PC-3 (cell line): Measurements from ENCODE around the gene NEURL1B. TPM values are rescaled to one million over a fixed set of nuclear protein-coding genes. Genes with fewer than 3 reads are reported as not detected.

ENCODE experiments used
- ATAC-seq: fragments of 200-7000 bp; cut with Tn5 transposase; 2 replicates; pipeline ENCODE4 v1.9.1; 2020; ENCODE audit warnings: mild to moderate bottlenecking, moderate library complexity
- BruUV-seq: library from RNA; stranded (reverse); fragments of 400-500 nt; replicated peaks from 2 replicates; lab custom pipeline; 2021; lab: Mats Ljungman, UMichigan
- CTCF ChIA-PET: fragments of 300-600 bp; sonication (Branson Sonifier 250); formaldehyde crosslinking; loops from one replicate; lab custom pipeline; 2022; ENCODE audit warnings: antibody characterized with exemption; lab: Charles Lee
- POLR2A ChIA-PET: fragments of 300-600 bp; sonication (Branson Sonifier 250); formaldehyde crosslinking; loops from one replicate; lab custom pipeline; 2022; ENCODE audit warnings: antibody characterized with exemption; ENCODE audit not compliant: unreplicated experiment; lab: Charles Lee
- DNase-seq: peaks from one replicate; pipeline ENCODE4 v3.0.0-alpha.2; 2015
- H2AFZ ChIP-seq: fragments of 300-600 bp; sonication (generic); 2 replicates; pipeline ENCODE4 v1.6.0; 2016; ENCODE audit warnings: antibody characterized with exemption, low read length
- H3F3A ChIP-seq: fragments of 300-600 bp; sonication (generic); one replicate; pipeline ENCODE4 v1.6.0; 2017; ENCODE audit warnings: antibody characterized with exemption, low read length, control low read depth, mild to moderate bottlenecking; ENCODE audit not compliant: unreplicated experiment
- H3K27ac ChIP-seq: fragments of 300-600 bp; sonication (generic); 2 replicates; pipeline ENCODE4 v1.5.1; 2016; ENCODE audit warnings: mild to moderate bottlenecking, low read length
- H3K27me3 ChIP-seq: fragments of 300-600 bp; sonication (generic); 2 replicates; pipeline ENCODE4 v1.6.1; 2016; ENCODE audit warnings: low read length, mixed read lengths
- H3K36me3 ChIP-seq: fragments of 300-600 bp; sonication (generic); 2 replicates; pipeline ENCODE4 v1.6.1; 2016; ENCODE audit warnings: low read depth, mixed run types, low read length, mixed read lengths
- H3K4me1 ChIP-seq: fragments of 300-600 bp; sonication (generic); 2 replicates; pipeline ENCODE4 v1.5.1; 2016; ENCODE audit warnings: low read length; ENCODE audit not compliant: insufficient read depth
- H3K4me2 ChIP-seq: fragments of 300-600 bp; sonication (generic); 2 replicates; pipeline ENCODE4 v1.6.0; 2016; ENCODE audit warnings: low read length
- H3K4me3 ChIP-seq: fragments of 300-600 bp; sonication (generic); 2 replicates; pipeline ENCODE4 v1.5.1; 2016; ENCODE audit warnings: mild to moderate bottlenecking, low read length, mixed read lengths
- H3K79me2 ChIP-seq: fragments of 300-600 bp; sonication (generic); 2 replicates; pipeline ENCODE4 v1.6.1; 2017; ENCODE audit warnings: low read length, mixed read lengths
- H3K9ac ChIP-seq: fragments of 300-600 bp; sonication (generic); 2 replicates; pipeline ENCODE4 v1.6.0; 2016; ENCODE audit warnings: mild to moderate bottlenecking, low read length
- H3K9me2 ChIP-seq: fragments of 300-600 bp; sonication (generic); replicated peaks from 2 replicates; pipeline ENCODE4 v1.6.1; 2016; ENCODE audit warnings: mixed run types, low read length, mixed read lengths
- H3K9me3 ChIP-seq: fragments of 300-600 bp; sonication (generic); 2 replicates; pipeline ENCODE4 v1.6.1; 2016; ENCODE audit warnings: low read length, mixed read lengths
- H4K20me1 ChIP-seq: fragments of 300-600 bp; sonication (generic); 2 replicates; pipeline ENCODE4 v1.6.1; 2016; ENCODE audit warnings: low read length, mixed read lengths
- EZH2 ChIP-seq: fragments of 300-600 bp; sonication (generic); IDR thresholded peaks from one replicate; pipeline ENCODE4 v1.6.1; 2017; ENCODE audit warnings: antibody characterized with exemption, mild to moderate bottlenecking, low read length; ENCODE audit not compliant: unreplicated experiment
- EZH2phosphoT487 ChIP-seq: fragments of 300-600 bp; sonication (generic); IDR thresholded peaks from 2 replicates; pipeline ENCODE4 v1.6.1; 2018; ENCODE audit warnings: mild to moderate bottlenecking, antibody characterized with exemption, low read length, borderline replicate concordance
- intact Hi-C: fragments of 100-400 bp; cut with micrococcal nuclease; formaldehyde crosslinking; loops from 2 replicates; pipeline ENCODE4 v1.9.0; 2023
- total RNA-seq: library from RNA; depleted of rRNA; stranded (reverse); fragments of >200 nt; gene quantifications from 2 replicates; pipeline ENCODE4 v1.2.3, GENCODE V29; 2014
- TF ChIP-seq, protein P1 (sequence below): fragments of 300-600 bp; sonication (generic); conservative IDR thresholded peaks from 2 replicates; pipeline ENCODE4 v1.5.1; 2017; ENCODE audit warnings: antibody characterized with exemption, low read depth, mild to moderate bottlenecking, low read length

Gene NEURL1B
- total RNA-seq, 1 experiment from 2014 or later = 0.95 TPM

DNA sequence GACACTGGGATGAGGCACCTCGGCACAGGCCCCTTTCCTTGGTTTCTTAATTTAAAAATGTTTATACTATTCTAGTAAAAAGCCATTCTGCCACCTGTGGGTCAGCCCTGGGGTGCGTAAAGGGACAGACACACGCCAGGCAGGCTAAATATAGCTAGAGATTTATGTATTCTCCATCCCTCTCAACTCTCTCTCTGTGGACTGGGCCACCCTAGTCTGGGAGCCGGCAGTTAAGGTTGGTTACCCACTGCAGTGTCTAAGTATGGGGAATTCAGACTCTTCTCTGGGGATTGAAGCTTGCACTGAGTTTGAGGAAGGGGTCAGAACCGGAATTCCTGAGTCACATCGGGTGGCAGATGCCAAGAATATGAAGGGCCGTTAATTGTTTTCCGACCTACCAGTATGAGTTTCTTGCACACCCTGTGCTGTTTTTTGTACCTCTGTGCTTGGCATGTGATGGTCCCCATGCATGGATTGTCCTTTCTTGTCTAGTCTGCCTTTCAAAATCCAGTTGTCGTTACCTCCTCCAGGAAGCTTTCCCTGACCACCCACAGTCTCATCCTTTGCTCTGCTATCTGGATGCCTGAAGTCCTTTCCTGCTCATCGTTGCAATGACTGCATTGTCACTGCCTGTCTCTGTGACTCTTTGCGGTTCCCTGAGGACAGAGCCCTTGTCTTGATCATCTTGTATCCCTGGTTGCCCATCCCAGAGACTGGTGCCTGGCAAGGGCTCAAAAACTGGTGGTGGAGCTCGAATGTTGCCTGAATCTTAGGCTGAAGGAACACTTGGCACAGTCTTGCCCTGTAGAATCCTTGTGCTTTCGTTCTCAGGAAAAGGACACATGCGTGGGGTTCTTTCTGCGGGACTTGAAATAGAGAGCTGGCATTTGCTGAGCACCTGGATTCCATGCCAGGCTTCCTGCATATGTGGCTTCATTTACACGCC is 2.1 kb downstream of the NEURL1B start:
- H3K36me3 ChIP-seq = no peaks in the 10 kb centered on the region
- ATAC-seq = no peak
- POLR2A ChIA-PET = no interaction called here
- H3F3A ChIP-seq = no peaks in the 10 kb centered on the region
- H3K4me3 ChIP-seq = no peak overlapping the region
- TF ChIP-seq EZH2phosphoT487 (no peak), EZH2 (no peak)
- TF ChIP-seq, protein P1, sequence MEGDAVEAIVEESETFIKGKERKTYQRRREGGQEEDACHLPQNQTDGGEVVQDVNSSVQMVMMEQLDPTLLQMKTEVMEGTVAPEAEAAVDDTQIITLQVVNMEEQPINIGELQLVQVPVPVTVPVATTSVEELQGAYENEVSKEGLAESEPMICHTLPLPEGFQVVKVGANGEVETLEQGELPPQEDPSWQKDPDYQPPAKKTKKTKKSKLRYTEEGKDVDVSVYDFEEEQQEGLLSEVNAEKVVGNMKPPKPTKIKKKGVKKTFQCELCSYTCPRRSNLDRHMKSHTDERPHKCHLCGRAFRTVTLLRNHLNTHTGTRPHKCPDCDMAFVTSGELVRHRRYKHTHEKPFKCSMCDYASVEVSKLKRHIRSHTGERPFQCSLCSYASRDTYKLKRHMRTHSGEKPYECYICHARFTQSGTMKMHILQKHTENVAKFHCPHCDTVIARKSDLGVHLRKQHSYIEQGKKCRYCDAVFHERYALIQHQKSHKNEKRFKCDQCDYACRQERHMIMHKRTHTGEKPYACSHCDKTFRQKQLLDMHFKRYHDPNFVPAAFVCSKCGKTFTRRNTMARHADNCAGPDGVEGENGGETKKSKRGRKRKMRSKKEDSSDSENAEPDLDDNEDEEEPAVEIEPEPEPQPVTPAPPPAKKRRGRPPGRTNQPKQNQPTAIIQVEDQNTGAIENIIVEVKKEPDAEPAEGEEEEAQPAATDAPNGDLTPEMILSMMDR = no peak
- peaks cover 9% of the 10 kb centered on the region; the same call in 1 of the 2 replicates for H3K27me3 ChIP-seq
- no peaks in the 10 kb centered on the region for H3K79me2 ChIP-seq
- no peaks in the 10 kb centered on the region for H3K9me2 ChIP-seq
- H3K4me1 ChIP-seq = peaks cover 9% of the 10 kb centered on the region
- H2AFZ ChIP-seq = no peak overlapping the region
- intact Hi-C loops = no loop called here
- no peak overlapping the region for H3K27ac ChIP-seq
- no peak for DNase-seq
- H3K4me2 ChIP-seq = no peak overlapping the region
- H3K9me3 ChIP-seq = no peaks in the 10 kb centered on the region
- no peaks in the 10 kb centered on the region for H4K20me1 ChIP-seq
- no TSS peak for BruUV-seq
- CTCF ChIA-PET = interaction anchor here (0.9 kb wide), 1 partner anchor 54 kb away, joined by 3 read pairs; no protein-coding TSS in a partner anchor
- H3K9ac ChIP-seq = no peak overlapping the region

DNA sequence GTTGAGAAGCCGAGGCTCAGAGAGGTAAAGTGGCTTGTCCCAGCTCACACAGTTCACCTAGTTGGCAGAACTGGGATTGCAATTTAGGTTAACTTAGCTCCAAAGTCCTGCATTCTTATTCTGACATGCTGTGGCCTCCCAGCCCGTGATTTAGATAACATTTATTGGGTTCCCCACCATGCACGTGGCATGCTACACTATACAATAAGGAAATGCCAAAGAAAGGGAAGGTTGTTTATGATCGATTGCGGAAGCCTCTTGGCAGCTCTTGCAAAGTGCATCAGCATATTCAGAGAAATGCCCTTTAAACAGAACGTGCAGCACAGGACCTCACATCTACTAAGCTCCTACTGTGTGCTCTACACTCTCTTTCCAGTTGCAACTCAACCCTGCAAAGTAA is 3.2 kb downstream of the NEURL1B start:
- no peak overlapping the region for H3K9ac ChIP-seq
- POLR2A ChIA-PET = no interaction called here
- ATAC-seq = no peak
- DNase-seq = no peak
- no peak overlapping the region for H2AFZ ChIP-seq
- no peaks in the 10 kb centered on the region for H4K20me1 ChIP-seq
- H3K27ac ChIP-seq = no peak overlapping the region
- no peak overlapping the region for H3K4me3 ChIP-seq
- no peaks in the 10 kb centered on the region for H3K9me3 ChIP-seq
- H3K36me3 ChIP-seq = no peaks in the 10 kb centered on the region
- H3K4me1 ChIP-seq = peaks cover 9% of the 10 kb centered on the region
- no TSS peak for BruUV-seq
- peaks cover 9% of the 10 kb centered on the region; the same call in 1 of the 2 replicates for H3K27me3 ChIP-seq
- H3K79me2 ChIP-seq = no peaks in the 10 kb centered on the region
- CTCF ChIA-PET = no interaction called here
- no peak overlapping the region for H3K4me2 ChIP-seq
- H3K9me2 ChIP-seq = no peaks in the 10 kb centered on the region
- intact Hi-C loops = no loop called here
- no peaks in the 10 kb centered on the region for H3F3A ChIP-seq
- TF ChIP-seq EZH2 (no peak), EZH2phosphoT487 (no peak)
- TF ChIP-seq, protein P1 = no peak

DNA sequence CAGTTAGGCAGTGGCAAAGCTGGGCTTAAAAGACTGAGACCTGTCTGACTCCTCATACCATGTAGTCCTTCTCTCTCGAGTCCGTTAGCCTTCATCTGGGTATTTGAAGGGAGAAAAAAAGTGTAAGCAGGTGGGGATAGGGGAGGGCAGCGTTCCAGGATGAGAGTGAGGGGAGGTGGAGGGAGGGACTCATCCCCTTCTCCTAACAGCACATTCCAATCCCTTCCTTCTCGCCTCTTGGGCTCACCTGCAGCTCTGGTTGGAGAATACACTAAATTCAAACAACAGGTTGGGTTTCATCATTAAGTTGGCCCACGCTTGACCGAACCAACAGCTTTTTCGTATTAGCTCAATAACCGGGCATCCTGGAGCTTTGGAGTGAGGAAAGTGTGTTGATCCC is 3.6 kb downstream of the NEURL1B start:
- no peak for DNase-seq
- no TSS peak for BruUV-seq
- no peaks in the 10 kb centered on the region for H3F3A ChIP-seq
- H3K79me2 ChIP-seq = no peaks in the 10 kb centered on the region
- POLR2A ChIA-PET = no interaction called here
- H3K4me1 ChIP-seq = peaks cover 10% of the 10 kb centered on the region
- intact Hi-C loops = no loop called here
- H3K9me2 ChIP-seq = no peaks in the 10 kb centered on the region
- H4K20me1 ChIP-seq = 0 out of 2 replicates have a peak, but pooled peaks cover 3% of the 10 kb centered on the region
- no peak for ATAC-seq
- no peaks in the 10 kb centered on the region for H3K9me3 ChIP-seq
- H3K36me3 ChIP-seq = no peaks in the 10 kb centered on the region
- no peak overlapping the region for H3K9ac ChIP-seq
- no peak for TF ChIP-seq EZH2
- TF ChIP-seq, protein P1 = no peak
- no peak for TF ChIP-seq EZH2phosphoT487
- no peak overlapping the region for H2AFZ ChIP-seq
- CTCF ChIA-PET = no interaction called here
- H3K27me3 ChIP-seq = peaks cover 9% of the 10 kb centered on the region; the same call in 1 of the 2 replicates
- H3K27ac ChIP-seq = no peak overlapping the region
- no peak overlapping the region for H3K4me3 ChIP-seq
- H3K4me2 ChIP-seq = no peak overlapping the region
